HCT116 (cell line): ENCODE measurements around the gene DLEC1. TPM values are rescaled to one million over a fixed set of nuclear protein-coding genes. Genes with fewer than 3 reads are reported as not detected.

Experiments
- ATAC-seq: fragments of 200-7000 bp; cut with Tn5 transposase; 2 replicates; pipeline ENCODE4 v1.9.1; 2020; ENCODE audit warnings: mild to moderate bottlenecking, moderate library complexity
- BruUV-seq: library from RNA; stranded (reverse); fragments of 400-500 nt; replicated peaks from 2 replicates; lab custom pipeline; 2021; lab: Mats Ljungman, UMichigan
- CTCF ChIA-PET: fragments of 300-600 bp; sonication (Branson Sonifier 250); formaldehyde crosslinking; loops from one replicate; lab custom pipeline; 2021; ENCODE audit warnings: antibody characterized with exemption; lab: Charles Lee
- POLR2A ChIA-PET: fragments of 300-600, 350-600 bp; sonication (Branson Sonifier 250); formaldehyde crosslinking; loops from one replicate; lab custom pipeline; 2021; ENCODE audit warnings: antibody characterized with exemption; lab: Charles Lee
- RAD21 ChIA-PET, 2 experiments: fragments of 300-600 bp; sonication (Branson Sonifier 250); formaldehyde crosslinking; loops; one replicate each; lab custom pipeline; 2023; ENCODE audit warnings: low total read pairs in 2 of 2; ENCODE audit not compliant: uncharacterized antibody in 2 of 2, unreplicated experiment in 2 of 2, low non-redundant PET in 1 of 2; lab: Charles Lee
- DNase-seq: peaks from one replicate; pipeline ENCODE4 v3.0.0-alpha.2; 2010; ENCODE audit warnings: low read depth, low spot score
- H2AFZ ChIP-seq: fragments of 200-600 bp; shearing (Covaris generic), sonication (generic); 2 replicates; pipeline ENCODE4 v1.6.1; 2017; ENCODE audit warnings: low read depth, mixed run types, mixed read lengths, antibody characterized with exemption, low read length; ENCODE audit not compliant: poor library complexity, severe bottlenecking
- H3K27ac ChIP-seq: 2 replicates; pipeline ENCODE4 v1.5.1; 2012; ENCODE audit warnings: low read depth, low read length
- H3K27me3 ChIP-seq: fragments of 200-600 bp; sonication (generic); 2 replicates; pipeline ENCODE4 v1.6.1; 2016; ENCODE audit warnings: mixed run types, low read length, mixed read lengths; ENCODE audit not compliant: insufficient read depth
- H3K36me3 ChIP-seq, 2 experiments: fragments of 200-500 bp in 1 of 2; fragments of 200-600 bp in 1 of 2; sonication (Bioruptor generic) in 1 of 2; sonication (generic) in 1 of 2; 2 replicates each; pipeline versions ENCODE4 v1.5.1 to v1.6.1; 2014 to 2016; ENCODE audit warnings: low read length in 2 of 2, inconsistent platforms in 1 of 2, mixed read lengths in 1 of 2, mixed run types in 1 of 2; ENCODE audit not compliant: insufficient read depth in 2 of 2, control insufficient read depth in 1 of 2
- H3K4me1 ChIP-seq, 2 experiments: fragments of 200-600 bp in 1 of 2; sonication (generic) in 1 of 2; 2 replicates each; pipeline versions ENCODE4 v1.5.1 to v1.6.1; 2012 to 2017; ENCODE audit warnings: low read length in 2 of 2, inconsistent platforms in 1 of 2, mild to moderate bottlenecking in 1 of 2, mixed read lengths in 1 of 2, mixed run types in 1 of 2, moderate library complexity in 1 of 2; ENCODE audit not compliant: insufficient read depth in 2 of 2, control insufficient read depth in 1 of 2
- H3K4me2 ChIP-seq: fragments of 200-600 bp; sonication (generic); 2 replicates; pipeline ENCODE4 v1.6.1; 2017; ENCODE audit warnings: mixed run types, low read length, mixed read lengths
- H3K4me3 ChIP-seq, 2 experiments: fragments of 200-600 bp in 1 of 2; sonication (generic) in 1 of 2; replicated peaks in 1 of 2; 2 replicates each; pipeline ENCODE4 v1.5.1; 2011 to 2016; ENCODE audit warnings: low read length in 2 of 2, control low read depth in 1 of 2, low read depth in 1 of 2, mild to moderate bottlenecking in 1 of 2, mixed read lengths in 1 of 2, mixed run types in 1 of 2
- H3K79me2 ChIP-seq: fragments of 200-600 bp; sonication (generic); 2 replicates; pipeline ENCODE4 v1.6.1; 2017; ENCODE audit warnings: mild to moderate bottlenecking, mixed run types, low read length, moderate library complexity, mixed read lengths; ENCODE audit not compliant: insufficient read depth
- H3K9ac ChIP-seq: fragments of 200-600 bp; sonication (generic); 2 replicates; pipeline ENCODE4 v1.6.1; 2016; ENCODE audit warnings: low read length, mixed read lengths
- H3K9me2 ChIP-seq: fragments of 200-600 bp; sonication (generic), shearing (Covaris generic); 2 replicates; pipeline ENCODE4 v1.6.1; 2017; ENCODE audit warnings: mixed run types, mild to moderate bottlenecking, moderate library complexity; ENCODE audit not compliant: insufficient read depth
- H3K9me3 ChIP-seq, 2 experiments: fragments of 200-500 bp in 1 of 2; fragments of 200-600 bp in 1 of 2; sonication (Bioruptor generic) in 1 of 2; sonication (generic) in 1 of 2; 2 replicates each; pipeline ENCODE4 v1.6.1; 2014 to 2017; ENCODE audit warnings: low read length in 2 of 2, mixed read lengths in 2 of 2, inconsistent platforms in 1 of 2, low read depth in 1 of 2, mild to moderate bottlenecking in 1 of 2, mixed run types in 1 of 2, moderate library complexity in 1 of 2; ENCODE audit not compliant: control insufficient read depth in 1 of 2, insufficient read depth in 1 of 2
- H4K20me1 ChIP-seq: fragments of 200-600 bp; sonication (generic), shearing (Covaris generic); 2 replicates; pipeline ENCODE4 v1.6.1; 2017; ENCODE audit warnings: mixed run types, mild to moderate bottlenecking, moderate library complexity; ENCODE audit not compliant: insufficient read depth
- CBX3 ChIP-seq: IDR thresholded peaks from 2 replicates; pipeline ENCODE4 v1.6.1; 2012; ENCODE audit warnings: low read depth
- intact Hi-C: fragments of 100-400 bp; cut with micrococcal nuclease; formaldehyde crosslinking; loops from 2 replicates; pipeline ENCODE4 v1.10.0; 2022
- total RNA-seq: library from RNA; stranded (reverse); gene quantifications from one replicate; pipeline ENCODE4 v1.2.1, GENCODE V29; 2021; ENCODE audit not compliant: unreplicated experiment
- TF ChIP-seq, protein P1 (sequence below), 3 experiments: fragments of 200-600 bp in 1 of 3; sonication (generic) in 1 of 3; IDR thresholded peaks in 2 of 3; conservative IDR thresholded peaks in 1 of 3; 2 replicates each; pipeline ENCODE4 v1.5.1; 2012 to 2017; ENCODE audit warnings: low read depth in 2 of 3, low read length in 2 of 3, antibody characterized with exemption in 1 of 3, borderline replicate concordance in 1 of 3, control low read depth in 1 of 3, mild to moderate bottlenecking in 1 of 3, mixed read lengths in 1 of 3, mixed run types in 1 of 3, moderate library complexity in 1 of 3; ENCODE audit not compliant: insufficient read depth in 1 of 3
- TF ChIP-seq, protein P2 (sequence below): IDR thresholded peaks from 2 replicates; pipeline ENCODE4 v1.6.1; 2011; ENCODE audit warnings: mild to moderate bottlenecking, low read length, moderate library complexity; ENCODE audit not compliant: insufficient replicate concordance; ENCODE audit errors: extremely low read depth

Gene DLEC1
- total RNA-seq, 1 experiment from 2014 or later = 0.61 TPM

DNA sequence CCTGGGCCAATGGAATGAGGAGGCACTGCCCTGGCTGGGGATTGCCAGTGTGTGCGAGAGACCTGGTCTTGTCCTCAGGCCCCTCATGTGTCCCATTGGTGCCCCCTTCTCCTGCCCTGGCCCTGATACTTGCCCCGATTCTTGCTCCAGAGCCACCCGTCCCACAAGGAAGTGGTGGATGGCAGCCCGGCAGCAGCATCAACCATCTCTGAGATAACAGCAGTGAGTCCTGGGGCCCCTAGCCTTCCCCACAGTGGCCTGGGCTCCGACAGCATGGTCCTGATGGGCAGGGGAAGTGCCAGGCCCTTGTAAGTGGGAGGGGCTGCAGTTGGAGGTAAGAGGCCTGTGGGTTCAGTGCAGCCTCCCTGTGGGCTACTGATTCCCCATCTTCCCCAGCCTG lies 33.0 kb upstream of the DLEC1 start:
- H3K4me1 ChIP-seq = peaks cover 0 to 23% of the 10 kb centered on the region in 2 experiments; a peak in 1 of 4 replicates
- RAD21 ChIA-PET = no interaction called here

More for the DNA sequence above, 33.0 kb upstream of the DLEC1 start:
- no peaks in the 10 kb centered on the region for H3K27me3 ChIP-seq
- BruUV-seq = no TSS peak
- H3K4me2 ChIP-seq = no peak overlapping the region
- intact Hi-C loops = no loop called here
- no peak for ATAC-seq
- no peaks in the 10 kb centered on the region for H3K79me2 ChIP-seq
- H3K27ac ChIP-seq = no peak overlapping the region
- no peaks in the 10 kb centered on the region for H3K36me3 ChIP-seq
- no peaks in the 10 kb centered on the region for H3K9me2 ChIP-seq
- ChIA-PET POLR2A (no interaction called here), CTCF (interaction anchor here (1.1 kb wide), 1 partner anchor 9 kb away, joined by 4 read pairs; no protein-coding TSS in a partner anchor)
- no peak overlapping the region for H3K4me3 ChIP-seq
- H3K9ac ChIP-seq = no peak overlapping the region
- no peak for TF ChIP-seq CBX3
- TF ChIP-seq, protein P1, sequence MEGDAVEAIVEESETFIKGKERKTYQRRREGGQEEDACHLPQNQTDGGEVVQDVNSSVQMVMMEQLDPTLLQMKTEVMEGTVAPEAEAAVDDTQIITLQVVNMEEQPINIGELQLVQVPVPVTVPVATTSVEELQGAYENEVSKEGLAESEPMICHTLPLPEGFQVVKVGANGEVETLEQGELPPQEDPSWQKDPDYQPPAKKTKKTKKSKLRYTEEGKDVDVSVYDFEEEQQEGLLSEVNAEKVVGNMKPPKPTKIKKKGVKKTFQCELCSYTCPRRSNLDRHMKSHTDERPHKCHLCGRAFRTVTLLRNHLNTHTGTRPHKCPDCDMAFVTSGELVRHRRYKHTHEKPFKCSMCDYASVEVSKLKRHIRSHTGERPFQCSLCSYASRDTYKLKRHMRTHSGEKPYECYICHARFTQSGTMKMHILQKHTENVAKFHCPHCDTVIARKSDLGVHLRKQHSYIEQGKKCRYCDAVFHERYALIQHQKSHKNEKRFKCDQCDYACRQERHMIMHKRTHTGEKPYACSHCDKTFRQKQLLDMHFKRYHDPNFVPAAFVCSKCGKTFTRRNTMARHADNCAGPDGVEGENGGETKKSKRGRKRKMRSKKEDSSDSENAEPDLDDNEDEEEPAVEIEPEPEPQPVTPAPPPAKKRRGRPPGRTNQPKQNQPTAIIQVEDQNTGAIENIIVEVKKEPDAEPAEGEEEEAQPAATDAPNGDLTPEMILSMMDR (IDR thresholded peaks at IDR 0.05 in 2 of 3, conservative IDR thresholded peaks at IDR 0.05 in 1 of 3; ENCODE audit: borderline replicate concordance in 1 of 3, insufficient read depth in 1 of 3, low read depth in 2 of 3, low read length in 2 of 3) = no peak
- TF ChIP-seq, protein P2, sequence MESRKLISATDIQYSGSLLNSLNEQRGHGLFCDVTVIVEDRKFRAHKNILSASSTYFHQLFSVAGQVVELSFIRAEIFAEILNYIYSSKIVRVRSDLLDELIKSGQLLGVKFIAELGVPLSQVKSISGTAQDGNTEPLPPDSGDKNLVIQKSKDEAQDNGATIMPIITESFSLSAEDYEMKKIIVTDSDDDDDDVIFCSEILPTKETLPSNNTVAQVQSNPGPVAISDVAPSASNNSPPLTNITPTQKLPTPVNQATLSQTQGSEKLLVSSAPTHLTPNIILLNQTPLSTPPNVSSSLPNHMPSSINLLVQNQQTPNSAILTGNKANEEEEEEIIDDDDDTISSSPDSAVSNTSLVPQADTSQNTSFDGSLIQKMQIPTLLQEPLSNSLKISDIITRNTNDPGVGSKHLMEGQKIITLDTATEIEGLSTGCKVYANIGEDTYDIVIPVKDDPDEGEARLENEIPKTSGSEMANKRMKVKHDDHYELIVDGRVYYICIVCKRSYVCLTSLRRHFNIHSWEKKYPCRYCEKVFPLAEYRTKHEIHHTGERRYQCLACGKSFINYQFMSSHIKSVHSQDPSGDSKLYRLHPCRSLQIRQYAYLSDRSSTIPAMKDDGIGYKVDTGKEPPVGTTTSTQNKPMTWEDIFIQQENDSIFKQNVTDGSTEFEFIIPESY = no peak
- DNase-seq = no peak
- no peaks in the 10 kb centered on the region for H3K9me3 ChIP-seq
- no peaks in the 10 kb centered on the region for H4K20me1 ChIP-seq
- H2AFZ ChIP-seq = no peak overlapping the region
